RKO (cell line): Measurements from ENCODE around the gene AVL9.
A peak's percentile ranks its signal among the peaks of the same experiment; 100 is the strongest.
"Not testable (repeated sequence)": the region's sequence is repeated elsewhere in the genome, so short reads cannot be mapped to it uniquely, and the experiment has no call there.

ENCODE experiments used
- DNase-seq: peaks from one replicate; pipeline ENCODE4 v3.0.0-alpha.2; 2016; ENCODE audit warnings: low spot score

The AVL9 gene

GRCh38 chr7:32496052-32496813 is 944 bp downstream of the AVL9 start:
- no peak for DNase-seq

- not testable (repeated sequence) for DNase-seq
Observed at GRCh38 chr7:32499755-32500154, 4.5 kb downstream of the AVL9 start.

- not testable (repeated sequence) for DNase-seq
Observed at GRCh38 chr7:32500216-32500615, 4.9 kb downstream of the AVL9 start.

- DNase-seq: peak; percentile 63
Observed at GRCh38 chr7:32500922-32501341, 5.6 kb downstream of the AVL9 start.

GRCh38 chr7:32501522-32501921 is 6.2 kb downstream of the AVL9 start:
- DNase-seq: peak; percentile 79

- no peak for DNase-seq
Observed at GRCh38 chr7:32502728-32503127, 7.4 kb downstream of the AVL9 start.

GRCh38 chr7:32506266-32507054 is 11.2 kb downstream of the AVL9 start:
- DNase-seq: peak; percentile 94

GRCh38 chr7:32507414-32507813 is 12.1 kb downstream of the AVL9 start:
- DNase-seq: no peak

GRCh38 chr7:32511791-32512190 is 16.5 kb downstream of the AVL9 start:
- no peak for DNase-seq

- no peak for DNase-seq
Observed at GRCh38 chr7:32513210-32513609, 17.9 kb downstream of the AVL9 start.

- no peak for DNase-seq
Observed at GRCh38 chr7:32515890-32516550, 20.7 kb downstream of the AVL9 start.

- no peak for DNase-seq
Observed at GRCh38 chr7:32516551-32517100, 21.3 kb downstream of the AVL9 start.

- peak; percentile 70 for DNase-seq
Observed at GRCh38 chr7:32518534-32519140, 23.3 kb downstream of the AVL9 start.

GRCh38 chr7:32519763-32520162 is 24.5 kb downstream of the AVL9 start:
- no peak for DNase-seq

- DNase-seq: no peak
Observed at GRCh38 chr7:32522746-32523530, 27.6 kb downstream of the AVL9 start.

GRCh38 chr7:32524631-32525030 is 29.3 kb downstream of the AVL9 start:
- no peak for DNase-seq

GRCh38 chr7:32525839-32526238 is 30.6 kb downstream of the AVL9 start:
- no peak for DNase-seq

GRCh38 chr7:32531402-32531801 is 36.1 kb downstream of the AVL9 start:
- DNase-seq: no peak

GRCh38 chr7:32532086-32532485 is 36.8 kb downstream of the AVL9 start:
- no peak for DNase-seq

- no peak for DNase-seq
Observed at GRCh38 chr7:32532716-32533115, 37.4 kb downstream of the AVL9 start.
